Measurements from ENCODE around the gene CDH20.

DNA sequence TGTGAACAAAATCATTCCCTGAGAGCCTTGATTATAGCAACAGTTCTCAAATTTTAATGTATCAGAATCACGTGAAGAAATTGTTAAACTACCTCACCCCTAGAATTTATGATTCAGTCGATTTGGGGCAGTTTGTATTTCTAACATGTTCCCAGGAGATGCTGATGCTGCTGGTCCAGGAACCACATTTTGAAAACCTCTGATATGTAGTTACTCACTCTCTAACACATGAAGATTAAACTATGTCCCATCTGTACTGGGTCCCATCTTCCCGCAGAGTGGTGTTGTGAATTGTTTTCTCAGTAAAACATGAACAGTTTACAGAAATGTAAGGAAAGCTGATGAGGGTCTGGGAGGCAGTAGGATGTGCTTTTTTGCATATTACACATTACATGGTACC lies 223.1 kb downstream of the CDH20 start:
- TF ChIP-seq, protein P1, sequence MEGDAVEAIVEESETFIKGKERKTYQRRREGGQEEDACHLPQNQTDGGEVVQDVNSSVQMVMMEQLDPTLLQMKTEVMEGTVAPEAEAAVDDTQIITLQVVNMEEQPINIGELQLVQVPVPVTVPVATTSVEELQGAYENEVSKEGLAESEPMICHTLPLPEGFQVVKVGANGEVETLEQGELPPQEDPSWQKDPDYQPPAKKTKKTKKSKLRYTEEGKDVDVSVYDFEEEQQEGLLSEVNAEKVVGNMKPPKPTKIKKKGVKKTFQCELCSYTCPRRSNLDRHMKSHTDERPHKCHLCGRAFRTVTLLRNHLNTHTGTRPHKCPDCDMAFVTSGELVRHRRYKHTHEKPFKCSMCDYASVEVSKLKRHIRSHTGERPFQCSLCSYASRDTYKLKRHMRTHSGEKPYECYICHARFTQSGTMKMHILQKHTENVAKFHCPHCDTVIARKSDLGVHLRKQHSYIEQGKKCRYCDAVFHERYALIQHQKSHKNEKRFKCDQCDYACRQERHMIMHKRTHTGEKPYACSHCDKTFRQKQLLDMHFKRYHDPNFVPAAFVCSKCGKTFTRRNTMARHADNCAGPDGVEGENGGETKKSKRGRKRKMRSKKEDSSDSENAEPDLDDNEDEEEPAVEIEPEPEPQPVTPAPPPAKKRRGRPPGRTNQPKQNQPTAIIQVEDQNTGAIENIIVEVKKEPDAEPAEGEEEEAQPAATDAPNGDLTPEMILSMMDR (IDR thresholded peaks at IDR 0.05), result no peak
- TF ChIP-seq POLR2AphosphoS5 (IDR thresholded peaks at IDR 0.05), result no peak

Data from transverse colon (tissue), 4 donors.